HCT116 (cell line): Measurements from ENCODE around the gene GNG13. TPM values are rescaled to one million over a fixed set of nuclear protein-coding genes. Genes with fewer than 3 reads are reported as not detected.

Experiments
- ATAC-seq: fragments of 200-7000 bp; cut with Tn5 transposase; 2 replicates; pipeline ENCODE4 v1.9.1; 2020; ENCODE audit warnings: mild to moderate bottlenecking, moderate library complexity
- BruUV-seq: library from RNA; stranded (reverse); fragments of 400-500 nt; replicated peaks from 2 replicates; lab custom pipeline; 2021; lab: Mats Ljungman, UMichigan
- CTCF ChIA-PET: fragments of 300-600 bp; sonication (Branson Sonifier 250); formaldehyde crosslinking; loops from one replicate; lab custom pipeline; 2021; ENCODE audit warnings: antibody characterized with exemption; lab: Charles Lee
- POLR2A ChIA-PET: fragments of 300-600, 350-600 bp; sonication (Branson Sonifier 250); formaldehyde crosslinking; loops from one replicate; lab custom pipeline; 2021; ENCODE audit warnings: antibody characterized with exemption; lab: Charles Lee
- RAD21 ChIA-PET, 2 experiments: fragments of 300-600 bp; sonication (Branson Sonifier 250); formaldehyde crosslinking; loops; one replicate each; lab custom pipeline; 2023; ENCODE audit warnings: low total read pairs in 2 of 2; ENCODE audit not compliant: uncharacterized antibody in 2 of 2, unreplicated experiment in 2 of 2, low non-redundant PET in 1 of 2; lab: Charles Lee
- DNase-seq: peaks from one replicate; pipeline ENCODE4 v3.0.0-alpha.2; 2010; ENCODE audit warnings: low read depth, low spot score
- H2AFZ ChIP-seq: fragments of 200-600 bp; shearing (Covaris generic), sonication (generic); 2 replicates; pipeline ENCODE4 v1.6.1; 2017; ENCODE audit warnings: low read depth, mixed run types, mixed read lengths, antibody characterized with exemption, low read length; ENCODE audit not compliant: poor library complexity, severe bottlenecking
- H3K27ac ChIP-seq: 2 replicates; pipeline ENCODE4 v1.5.1; 2012; ENCODE audit warnings: low read depth, low read length
- H3K27me3 ChIP-seq: fragments of 200-600 bp; sonication (generic); 2 replicates; pipeline ENCODE4 v1.6.1; 2016; ENCODE audit warnings: mixed run types, low read length, mixed read lengths; ENCODE audit not compliant: insufficient read depth
- H3K36me3 ChIP-seq, 2 experiments: fragments of 200-500 bp in 1 of 2; fragments of 200-600 bp in 1 of 2; sonication (Bioruptor generic) in 1 of 2; sonication (generic) in 1 of 2; 2 replicates each; pipeline versions ENCODE4 v1.5.1 to v1.6.1; 2014 to 2016; ENCODE audit warnings: low read length in 2 of 2, inconsistent platforms in 1 of 2, mixed read lengths in 1 of 2, mixed run types in 1 of 2; ENCODE audit not compliant: insufficient read depth in 2 of 2, control insufficient read depth in 1 of 2
- H3K4me1 ChIP-seq, 2 experiments: fragments of 200-600 bp in 1 of 2; sonication (generic) in 1 of 2; 2 replicates each; pipeline versions ENCODE4 v1.5.1 to v1.6.1; 2012 to 2017; ENCODE audit warnings: low read length in 2 of 2, inconsistent platforms in 1 of 2, mild to moderate bottlenecking in 1 of 2, mixed read lengths in 1 of 2, mixed run types in 1 of 2, moderate library complexity in 1 of 2; ENCODE audit not compliant: insufficient read depth in 2 of 2, control insufficient read depth in 1 of 2
- H3K4me2 ChIP-seq: fragments of 200-600 bp; sonication (generic); 2 replicates; pipeline ENCODE4 v1.6.1; 2017; ENCODE audit warnings: mixed run types, low read length, mixed read lengths
- H3K4me3 ChIP-seq, 2 experiments: fragments of 200-600 bp in 1 of 2; sonication (generic) in 1 of 2; replicated peaks in 1 of 2; 2 replicates each; pipeline ENCODE4 v1.5.1; 2011 to 2016; ENCODE audit warnings: low read length in 2 of 2, control low read depth in 1 of 2, low read depth in 1 of 2, mild to moderate bottlenecking in 1 of 2, mixed read lengths in 1 of 2, mixed run types in 1 of 2
- H3K79me2 ChIP-seq: fragments of 200-600 bp; sonication (generic); 2 replicates; pipeline ENCODE4 v1.6.1; 2017; ENCODE audit warnings: mild to moderate bottlenecking, mixed run types, low read length, moderate library complexity, mixed read lengths; ENCODE audit not compliant: insufficient read depth
- H3K9ac ChIP-seq: fragments of 200-600 bp; sonication (generic); 2 replicates; pipeline ENCODE4 v1.6.1; 2016; ENCODE audit warnings: low read length, mixed read lengths
- H3K9me2 ChIP-seq: fragments of 200-600 bp; sonication (generic), shearing (Covaris generic); 2 replicates; pipeline ENCODE4 v1.6.1; 2017; ENCODE audit warnings: mixed run types, mild to moderate bottlenecking, moderate library complexity; ENCODE audit not compliant: insufficient read depth
- H3K9me3 ChIP-seq, 2 experiments: fragments of 200-500 bp in 1 of 2; fragments of 200-600 bp in 1 of 2; sonication (Bioruptor generic) in 1 of 2; sonication (generic) in 1 of 2; 2 replicates each; pipeline ENCODE4 v1.6.1; 2014 to 2017; ENCODE audit warnings: low read length in 2 of 2, mixed read lengths in 2 of 2, inconsistent platforms in 1 of 2, low read depth in 1 of 2, mild to moderate bottlenecking in 1 of 2, mixed run types in 1 of 2, moderate library complexity in 1 of 2; ENCODE audit not compliant: control insufficient read depth in 1 of 2, insufficient read depth in 1 of 2
- H4K20me1 ChIP-seq: fragments of 200-600 bp; sonication (generic), shearing (Covaris generic); 2 replicates; pipeline ENCODE4 v1.6.1; 2017; ENCODE audit warnings: mixed run types, mild to moderate bottlenecking, moderate library complexity; ENCODE audit not compliant: insufficient read depth
- CEBPB ChIP-seq: IDR thresholded peaks from 2 replicates; pipeline ENCODE4 v1.6.1; 2012; ENCODE audit warnings: low read depth
- EGR1 ChIP-seq: IDR thresholded peaks from 2 replicates; pipeline ENCODE4 v1.6.1; 2012; ENCODE audit warnings: low read depth
- FOSL1 ChIP-seq: IDR thresholded peaks from 2 replicates; pipeline ENCODE4 v1.6.1; 2012; ENCODE audit warnings: low read depth
- JUND ChIP-seq: IDR thresholded peaks from 2 replicates; pipeline ENCODE4 v1.6.1; 2012
- POLR2A ChIP-seq: IDR thresholded peaks from 2 replicates; pipeline ENCODE4 v1.7.0; 2011; ENCODE audit warnings: borderline replicate concordance; ENCODE audit not compliant: insufficient read depth, insufficient read length; ENCODE audit errors: extremely low read depth
- SP1 ChIP-seq: IDR thresholded peaks from 2 replicates; pipeline ENCODE4 v1.6.1; 2012; ENCODE audit warnings: low read depth
- ZNF274 ChIP-seq: fragments of 200-500 bp; sonication (Bioruptor generic); IDR thresholded peaks from 2 replicates; pipeline ENCODE4 v1.6.1; 2014; ENCODE audit warnings: mild to moderate bottlenecking, low read depth, low read length, inconsistent platforms
- intact Hi-C: fragments of 100-400 bp; cut with micrococcal nuclease; formaldehyde crosslinking; loops from 2 replicates; pipeline ENCODE4 v1.10.0; 2022
- total RNA-seq: library from RNA; stranded (reverse); gene quantifications from one replicate; pipeline ENCODE4 v1.2.1, GENCODE V29; 2021; ENCODE audit not compliant: unreplicated experiment
- TF ChIP-seq, protein P1 (sequence below), 3 experiments: fragments of 200-600 bp in 1 of 3; sonication (generic) in 1 of 3; IDR thresholded peaks in 2 of 3; conservative IDR thresholded peaks in 1 of 3; 2 replicates each; pipeline ENCODE4 v1.5.1; 2012 to 2017; ENCODE audit warnings: low read depth in 2 of 3, low read length in 2 of 3, antibody characterized with exemption in 1 of 3, borderline replicate concordance in 1 of 3, control low read depth in 1 of 3, mild to moderate bottlenecking in 1 of 3, mixed read lengths in 1 of 3, mixed run types in 1 of 3, moderate library complexity in 1 of 3; ENCODE audit not compliant: insufficient read depth in 1 of 3
- TF ChIP-seq, protein P2 (sequence below): IDR thresholded peaks from 2 replicates; pipeline ENCODE4 v1.6.1; 2011; ENCODE audit warnings: mild to moderate bottlenecking, low read length, moderate library complexity; ENCODE audit not compliant: insufficient replicate concordance; ENCODE audit errors: extremely low read depth
- TF ChIP-seq, protein P3 (sequence below): IDR thresholded peaks from 2 replicates; pipeline ENCODE4 v1.6.1; 2012

GNG13 gene
- total RNA-seq, 1 experiment from 2014 or later = not detected

DNA sequence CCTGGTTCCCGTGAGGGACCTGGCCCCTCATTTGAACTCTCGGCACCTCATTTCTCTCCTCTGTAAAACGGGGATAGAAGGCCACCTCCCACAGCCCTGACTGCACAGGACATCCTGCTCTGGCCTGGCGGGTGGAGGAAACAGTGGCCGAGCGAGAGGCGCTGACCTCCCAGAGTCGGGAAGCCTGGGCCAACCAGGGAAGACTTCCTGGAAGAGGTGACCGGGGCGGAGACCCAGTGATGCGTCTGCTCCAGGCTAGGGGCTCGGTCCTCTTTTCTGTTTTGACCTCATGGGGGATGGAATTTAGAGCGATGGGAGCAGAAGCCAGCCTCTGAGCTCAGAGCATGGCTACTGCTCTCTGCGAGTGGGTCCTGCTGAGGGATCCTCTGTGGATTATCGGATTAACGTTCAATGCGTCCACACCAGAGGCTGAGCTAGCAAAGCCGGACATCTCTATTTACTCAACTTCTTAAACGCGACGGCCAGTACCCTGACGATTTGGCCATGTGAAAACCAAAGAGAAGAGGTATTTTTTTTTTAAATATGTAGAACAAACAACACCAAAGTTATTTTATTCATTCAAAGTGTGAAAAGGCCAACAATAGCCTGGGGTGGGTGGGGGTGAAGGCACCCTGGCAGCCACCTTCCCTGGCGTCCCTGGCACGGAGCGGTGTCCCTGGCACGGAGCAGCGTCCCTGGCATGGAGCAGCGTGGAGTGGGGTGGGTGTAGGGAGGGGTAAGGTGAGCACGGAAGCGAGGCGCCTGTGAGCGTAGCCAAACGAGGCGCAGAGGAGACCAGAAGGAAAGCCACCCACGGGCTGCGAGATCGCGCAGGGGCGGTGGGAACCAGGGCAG, 49.2 kb downstream of the GNG13 start (continued):
- TF ChIP-seq, protein P1, sequence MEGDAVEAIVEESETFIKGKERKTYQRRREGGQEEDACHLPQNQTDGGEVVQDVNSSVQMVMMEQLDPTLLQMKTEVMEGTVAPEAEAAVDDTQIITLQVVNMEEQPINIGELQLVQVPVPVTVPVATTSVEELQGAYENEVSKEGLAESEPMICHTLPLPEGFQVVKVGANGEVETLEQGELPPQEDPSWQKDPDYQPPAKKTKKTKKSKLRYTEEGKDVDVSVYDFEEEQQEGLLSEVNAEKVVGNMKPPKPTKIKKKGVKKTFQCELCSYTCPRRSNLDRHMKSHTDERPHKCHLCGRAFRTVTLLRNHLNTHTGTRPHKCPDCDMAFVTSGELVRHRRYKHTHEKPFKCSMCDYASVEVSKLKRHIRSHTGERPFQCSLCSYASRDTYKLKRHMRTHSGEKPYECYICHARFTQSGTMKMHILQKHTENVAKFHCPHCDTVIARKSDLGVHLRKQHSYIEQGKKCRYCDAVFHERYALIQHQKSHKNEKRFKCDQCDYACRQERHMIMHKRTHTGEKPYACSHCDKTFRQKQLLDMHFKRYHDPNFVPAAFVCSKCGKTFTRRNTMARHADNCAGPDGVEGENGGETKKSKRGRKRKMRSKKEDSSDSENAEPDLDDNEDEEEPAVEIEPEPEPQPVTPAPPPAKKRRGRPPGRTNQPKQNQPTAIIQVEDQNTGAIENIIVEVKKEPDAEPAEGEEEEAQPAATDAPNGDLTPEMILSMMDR (IDR thresholded peaks at IDR 0.05 in 2 of 3, conservative IDR thresholded peaks at IDR 0.05 in 1 of 3; ENCODE audit: borderline replicate concordance in 1 of 3, insufficient read depth in 1 of 3, low read depth in 2 of 3, low read length in 2 of 3) = no peak
- TF ChIP-seq FOSL1 (no peak), ZNF274 (no peak), SP1 (no peak)
- TF ChIP-seq, protein P2, sequence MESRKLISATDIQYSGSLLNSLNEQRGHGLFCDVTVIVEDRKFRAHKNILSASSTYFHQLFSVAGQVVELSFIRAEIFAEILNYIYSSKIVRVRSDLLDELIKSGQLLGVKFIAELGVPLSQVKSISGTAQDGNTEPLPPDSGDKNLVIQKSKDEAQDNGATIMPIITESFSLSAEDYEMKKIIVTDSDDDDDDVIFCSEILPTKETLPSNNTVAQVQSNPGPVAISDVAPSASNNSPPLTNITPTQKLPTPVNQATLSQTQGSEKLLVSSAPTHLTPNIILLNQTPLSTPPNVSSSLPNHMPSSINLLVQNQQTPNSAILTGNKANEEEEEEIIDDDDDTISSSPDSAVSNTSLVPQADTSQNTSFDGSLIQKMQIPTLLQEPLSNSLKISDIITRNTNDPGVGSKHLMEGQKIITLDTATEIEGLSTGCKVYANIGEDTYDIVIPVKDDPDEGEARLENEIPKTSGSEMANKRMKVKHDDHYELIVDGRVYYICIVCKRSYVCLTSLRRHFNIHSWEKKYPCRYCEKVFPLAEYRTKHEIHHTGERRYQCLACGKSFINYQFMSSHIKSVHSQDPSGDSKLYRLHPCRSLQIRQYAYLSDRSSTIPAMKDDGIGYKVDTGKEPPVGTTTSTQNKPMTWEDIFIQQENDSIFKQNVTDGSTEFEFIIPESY = no peak
- TF ChIP-seq, protein P3, sequence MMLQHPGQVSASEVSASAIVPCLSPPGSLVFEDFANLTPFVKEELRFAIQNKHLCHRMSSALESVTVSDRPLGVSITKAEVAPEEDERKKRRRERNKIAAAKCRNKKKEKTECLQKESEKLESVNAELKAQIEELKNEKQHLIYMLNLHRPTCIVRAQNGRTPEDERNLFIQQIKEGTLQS = no peak

DNA sequence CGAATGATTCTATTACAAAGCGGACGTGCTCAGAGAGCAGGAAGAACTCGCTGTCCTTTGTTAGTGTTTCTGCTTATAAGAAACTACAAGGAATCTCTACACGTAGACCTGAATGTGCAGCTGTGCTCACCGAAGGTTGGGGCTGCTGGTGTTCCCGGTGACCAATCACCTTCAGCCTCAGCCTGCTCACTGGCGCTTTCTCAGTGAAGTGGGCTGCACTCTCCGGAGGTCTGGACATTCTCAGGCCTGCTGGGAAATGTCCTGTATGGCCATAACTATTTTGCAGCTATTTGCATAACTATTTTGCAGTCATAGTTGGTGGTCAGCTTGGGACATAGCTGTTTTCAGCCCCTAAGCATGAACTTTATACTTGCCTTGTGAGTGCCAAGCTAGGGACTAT, 50.0 kb downstream of the GNG13 start:
- H3K36me3 ChIP-seq = no peaks in the 10 kb centered on the region
- intact Hi-C loops = no loop called here
- RAD21 ChIA-PET = no interaction called here
- H4K20me1 ChIP-seq = no peaks in the 10 kb centered on the region
- H3K79me2 ChIP-seq = no peaks in the 10 kb centered on the region
- no peak overlapping the region for H3K4me2 ChIP-seq
- H3K9ac ChIP-seq = no peak overlapping the region
- no peak overlapping the region for H3K27ac ChIP-seq
- CTCF ChIA-PET = interaction anchor here (1.3 to 1.5 kb wide), 2 partner anchors 10 to 30 kb away, joined by 7 to 8 read pairs; partner anchors contain the start of gene CIAO3
- TF ChIP-seq JUND (no peak), EGR1 (no peak), CEBPB (no peak), POLR2A (no peak), FOSL1 (no peak)
- H3K27me3 ChIP-seq = no peaks in the 10 kb centered on the region
- H3K4me1 ChIP-seq = peaks cover 5 to 20% of the 10 kb centered on the region in 2 experiments
- ATAC-seq = no peak
- POLR2A ChIA-PET = interaction anchor here (1.1 kb wide), 1 partner anchor 10 kb away, joined by 6 read pairs; the partner anchor contains the start of gene MSLN
- no peak overlapping the region for H3K4me3 ChIP-seq
- no peaks in the 10 kb centered on the region for H3K9me3 ChIP-seq
- H3K9me2 ChIP-seq = no peaks in the 10 kb centered on the region
- no peak for DNase-seq
- no TSS peak for BruUV-seq
- no peak overlapping the region for H2AFZ ChIP-seq
